IPS-18a (cell line): ENCODE results near the gene SH3PXD2A.
"Not testable (repeated sequence)": the region's sequence is repeated elsewhere in the genome, so short reads cannot be mapped to it uniquely, and the experiment has no call there.

Source experiments
- H3K27ac ChIP-seq: one replicate; pipeline ENCODE4 v1.5.1; 2013; ENCODE audit warnings: low read length
- H3K27me3 ChIP-seq: one replicate; pipeline ENCODE4 v1.6.1; 2013; ENCODE audit warnings: mild to moderate bottlenecking, low read length; ENCODE audit not compliant: control insufficient read depth, insufficient read depth
- H3K36me3 ChIP-seq: one replicate; pipeline ENCODE4 v1.6.1; 2013; ENCODE audit warnings: low read depth, low read length; ENCODE audit not compliant: control insufficient read depth
- H3K4me1 ChIP-seq: one replicate; pipeline ENCODE4 v1.6.1; 2013; ENCODE audit warnings: low read depth, low read length; ENCODE audit not compliant: control insufficient read depth
- H3K4me3 ChIP-seq: one replicate; pipeline ENCODE4 v1.5.1; 2013; ENCODE audit warnings: low read length
- H3K9ac ChIP-seq: one replicate; pipeline ENCODE4 v1.6.1; 2013; ENCODE audit warnings: mild to moderate bottlenecking, low read length, moderate library complexity
- H3K9me3 ChIP-seq: one replicate; pipeline ENCODE4 v1.6.1; 2013; ENCODE audit warnings: low read depth, low read length; ENCODE audit not compliant: control insufficient read depth

Gene SH3PXD2A

GRCh38 chr10:103814626-103815370 is 40.6 kb downstream of the SH3PXD2A start:
- H3K27ac ChIP-seq: no peak overlapping the region
- H3K4me1 ChIP-seq: no peaks in the 10 kb centered on the region
- no peak overlapping the region for H3K4me3 ChIP-seq
- H3K36me3 ChIP-seq: no peaks in the 10 kb centered on the region
- no peak overlapping the region for H3K9ac ChIP-seq
- no peaks in the 10 kb centered on the region for H3K27me3 ChIP-seq
- no peaks in the 10 kb centered on the region for H3K9me3 ChIP-seq

- Histone ChIP-seq H3K36me3 (no peaks in the 10 kb centered on the region), H3K27ac (no peak overlapping the region), H3K9ac (no peak overlapping the region), H3K4me1 (no peaks in the 10 kb centered on the region), H3K27me3 (no peaks in the 10 kb centered on the region), H3K9me3 (no peaks in the 10 kb centered on the region), H3K4me3 (no peak overlapping the region)
Measured at GRCh38 chr10:103814105-103814504, 41.3 kb downstream of the SH3PXD2A start.

- not testable (repeated sequence) for H3K27me3 ChIP-seq, H3K27ac ChIP-seq, H3K4me3 ChIP-seq, H3K9me3 ChIP-seq, H3K4me1 ChIP-seq, H3K36me3 ChIP-seq, H3K9ac ChIP-seq
Measured at GRCh38 chr10:103813312-103813711, 42.1 kb downstream of the SH3PXD2A start.

- Histone ChIP-seq H3K27ac (no peak overlapping the region), H3K4me1 (no peaks in the 10 kb centered on the region)
Measured at GRCh38 chr10:103812432-103812831, 42.9 kb downstream of the SH3PXD2A start.

GRCh38 chr10:103812004-103812403 is 43.4 kb downstream of the SH3PXD2A start:
- H3K4me1 ChIP-seq: no peaks in the 10 kb centered on the region
- no peak overlapping the region for H3K9ac ChIP-seq
- no peaks in the 10 kb centered on the region for H3K36me3 ChIP-seq
- no peak overlapping the region for H3K27ac ChIP-seq
- no peaks in the 10 kb centered on the region for H3K27me3 ChIP-seq
- no peaks in the 10 kb centered on the region for H3K9me3 ChIP-seq
- H3K4me3 ChIP-seq: no peak overlapping the region

More at GRCh38 chr10:103812432-103812831, 42.9 kb downstream of the SH3PXD2A start:
- Histone ChIP-seq H3K9ac (no peak overlapping the region), H3K9me3 (no peaks in the 10 kb centered on the region), H3K36me3 (no peaks in the 10 kb centered on the region), H3K27me3 (no peaks in the 10 kb centered on the region), H3K4me3 (no peak overlapping the region)

- Histone ChIP-seq H3K36me3 (no peaks in the 10 kb centered on the region), H3K4me3 (no peak overlapping the region), H3K9ac (no peak overlapping the region), H3K4me1 (no peaks in the 10 kb centered on the region), H3K9me3 (no peaks in the 10 kb centered on the region), H3K27me3 (no peaks in the 10 kb centered on the region), H3K27ac (no peak overlapping the region)
Measured at GRCh38 chr10:103811463-103811862, 43.9 kb downstream of the SH3PXD2A start.

GRCh38 chr10:103808780-103809179 is 46.6 kb downstream of the SH3PXD2A start:
- no peak overlapping the region for H3K27ac ChIP-seq
- no peak overlapping the region for H3K4me3 ChIP-seq
- no peaks in the 10 kb centered on the region for H3K27me3 ChIP-seq
- H3K9ac ChIP-seq: no peak overlapping the region
- peaks cover 10% of the 10 kb centered on the region for H3K4me1 ChIP-seq
- H3K36me3 ChIP-seq: no peaks in the 10 kb centered on the region
- no peaks in the 10 kb centered on the region for H3K9me3 ChIP-seq

GRCh38 chr10:103807996-103808395 is 47.4 kb downstream of the SH3PXD2A start:
- H3K4me3 ChIP-seq: no peak overlapping the region
- no peak overlapping the region for H3K27ac ChIP-seq
- no peaks in the 10 kb centered on the region for H3K36me3 ChIP-seq
- no peaks in the 10 kb centered on the region for H3K27me3 ChIP-seq
- H3K9ac ChIP-seq: no peak overlapping the region
- H3K4me1 ChIP-seq: peaks cover 13% of the 10 kb centered on the region
- no peaks in the 10 kb centered on the region for H3K9me3 ChIP-seq

GRCh38 chr10:103806395-103807187 is 48.8 kb downstream of the SH3PXD2A start:
- Histone ChIP-seq H3K27ac (no peak overlapping the region), H3K36me3 (no peaks in the 10 kb centered on the region), H3K4me3 (no peak overlapping the region), H3K27me3 (no peaks in the 10 kb centered on the region), H3K9me3 (no peaks in the 10 kb centered on the region), H3K9ac (no peak overlapping the region), H3K4me1 (peaks cover 13% of the 10 kb centered on the region)

- Histone ChIP-seq H3K4me1 (peaks cover 13% of the 10 kb centered on the region), H3K27me3 (no peaks in the 10 kb centered on the region), H3K36me3 (no peaks in the 10 kb centered on the region), H3K9me3 (no peaks in the 10 kb centered on the region), H3K4me3 (no peak overlapping the region), H3K9ac (no peak overlapping the region), H3K27ac (no peak overlapping the region)
Measured at GRCh38 chr10:103805781-103806180, 49.6 kb downstream of the SH3PXD2A start.

GRCh38 chr10:103804871-103805270 is 50.5 kb downstream of the SH3PXD2A start:
- no peak overlapping the region for H3K4me3 ChIP-seq
- no peaks in the 10 kb centered on the region for H3K36me3 ChIP-seq
- H3K27me3 ChIP-seq: no peaks in the 10 kb centered on the region
- no peak overlapping the region for H3K9ac ChIP-seq
- H3K4me1 ChIP-seq: peaks cover 13% of the 10 kb centered on the region
- no peak overlapping the region for H3K27ac ChIP-seq
- no peaks in the 10 kb centered on the region for H3K9me3 ChIP-seq

- Histone ChIP-seq H3K36me3 (no peaks in the 10 kb centered on the region), H3K9me3 (no peaks in the 10 kb centered on the region), H3K9ac (no peak overlapping the region), H3K4me1 (peaks cover 13% of the 10 kb centered on the region), H3K4me3 (no peak overlapping the region), H3K27ac (no peak overlapping the region), H3K27me3 (no peaks in the 10 kb centered on the region)
Measured at GRCh38 chr10:103803941-103804340, 51.4 kb downstream of the SH3PXD2A start.
